HUES48 (cell line): ENCODE results near the gene CMTM8.

Experiments
- H3K27ac ChIP-seq: one replicate; pipeline ENCODE4 v1.7.0; 2013; ENCODE audit warnings: low read depth, low read length, inconsistent platforms
- H3K27me3 ChIP-seq: 2 replicates; pipeline ENCODE4 v1.6.1; 2013; ENCODE audit warnings: mild to moderate bottlenecking, low read length; ENCODE audit not compliant: control insufficient read depth, insufficient read depth
- H3K36me3 ChIP-seq: 2 replicates; pipeline ENCODE4 v1.6.1; 2013; ENCODE audit warnings: low read length; ENCODE audit not compliant: control insufficient read depth, insufficient read depth
- H3K4me1 ChIP-seq: 2 replicates; pipeline ENCODE4 v1.6.1; 2013; ENCODE audit warnings: mild to moderate bottlenecking, low read length; ENCODE audit not compliant: control insufficient read depth, insufficient read depth
- H3K4me3 ChIP-seq: 2 replicates; pipeline ENCODE4 v1.5.1; 2013; ENCODE audit warnings: mild to moderate bottlenecking, low read depth, low read length
- H3K9ac ChIP-seq: 2 replicates; pipeline ENCODE4 v1.6.1; 2013; ENCODE audit warnings: mild to moderate bottlenecking, low read depth, low read length, moderate library complexity
- H3K9me3 ChIP-seq: 2 replicates; pipeline ENCODE4 v1.6.1; 2013; ENCODE audit warnings: low read length; ENCODE audit not compliant: control insufficient read depth, insufficient read depth

The CMTM8 gene

GRCh38 chr3:32340039-32340438 is 101.6 kb downstream of the CMTM8 start:
- Histone ChIP-seq H3K27me3 (no peaks in the 10 kb centered on the region), H3K36me3 (no peaks in the 10 kb centered on the region), H3K4me1 (no peaks in the 10 kb centered on the region), H3K4me3 (no peak overlapping the region), H3K9ac (no peak overlapping the region), H3K27ac (no peak overlapping the region), H3K9me3 (no peaks in the 10 kb centered on the region)

- Histone ChIP-seq H3K9me3 (no peaks in the 10 kb centered on the region), H3K4me1 (no peaks in the 10 kb centered on the region), H3K27ac (no peak overlapping the region), H3K4me3 (no peak overlapping the region), H3K9ac (no peak overlapping the region), H3K36me3 (no peaks in the 10 kb centered on the region), H3K27me3 (no peaks in the 10 kb centered on the region)
Observed at GRCh38 chr3:32340611-32341365, 102.3 kb downstream of the CMTM8 start.

DNA sequence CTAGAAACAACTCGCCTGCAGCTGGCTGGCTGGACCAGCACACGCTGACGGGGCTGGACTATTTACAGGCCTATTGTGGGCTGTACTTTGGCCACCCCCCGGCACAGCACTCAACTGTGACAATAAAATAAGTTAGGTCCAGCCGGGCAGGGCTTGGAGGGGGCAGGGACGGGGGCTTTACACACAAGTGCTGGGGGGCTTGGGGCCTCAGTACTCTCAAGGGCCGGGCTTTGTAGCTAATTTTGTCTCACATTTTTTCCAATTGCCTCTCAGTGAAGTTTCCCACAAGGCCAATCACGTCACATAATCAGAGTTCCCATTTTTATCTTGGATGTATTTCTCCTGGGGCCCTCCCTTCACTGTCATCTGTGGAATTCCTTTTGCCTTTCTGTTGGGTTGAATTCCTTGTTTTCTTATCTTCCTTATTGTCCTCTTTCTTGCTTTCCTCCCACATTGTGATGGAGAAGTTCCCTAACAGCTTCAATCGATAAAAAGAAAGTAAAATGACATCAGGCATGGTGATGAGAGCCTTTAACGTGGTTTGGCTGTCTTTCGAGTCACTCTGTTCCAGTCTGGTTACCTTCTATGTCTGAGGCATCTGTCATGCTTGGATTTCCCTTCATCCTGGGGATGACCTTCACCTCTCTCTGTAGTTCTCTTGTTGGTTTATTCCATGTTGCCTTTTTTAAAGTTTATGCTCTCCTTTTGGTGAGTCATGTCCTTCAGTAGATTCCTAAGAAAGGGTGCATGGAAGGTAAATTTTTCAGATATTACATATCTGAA is 109.1 kb downstream of the CMTM8 start:
- Histone ChIP-seq H3K36me3 (no peaks in the 10 kb centered on the region), H3K4me3 (no peak overlapping the region), H3K27ac (no peak overlapping the region), H3K4me1 (peaks cover 27% of the 10 kb centered on the region), H3K27me3 (no peaks in the 10 kb centered on the region), H3K9ac (no peak overlapping the region), H3K9me3 (no peaks in the 10 kb centered on the region)

DNA sequence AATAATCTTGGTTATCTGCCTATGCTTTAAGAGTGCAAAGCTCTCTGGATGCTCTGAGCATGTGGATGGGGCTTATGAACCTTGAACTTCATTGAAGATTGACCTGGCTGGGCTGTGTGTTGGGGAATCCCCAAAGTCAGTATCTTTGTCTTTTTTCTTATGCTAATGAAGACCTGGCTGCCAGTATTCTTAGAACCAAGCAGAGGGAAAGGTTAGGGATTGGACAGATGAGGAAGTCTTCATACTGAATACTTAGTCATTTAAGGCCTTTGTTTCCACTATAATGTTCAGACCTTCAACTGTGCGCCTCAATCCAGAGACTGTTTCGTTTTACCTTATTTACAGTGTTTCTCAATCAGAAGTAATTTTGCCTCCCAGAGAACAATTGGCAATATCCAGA is 110.7 kb downstream of the CMTM8 start:
- H3K4me1 ChIP-seq, result peaks cover 27% of the 10 kb centered on the region
- no peaks in the 10 kb centered on the region for H3K27me3 ChIP-seq
- peak overlapping the region; percentile 70 for H3K27ac ChIP-seq

GRCh38 chr3:32352563-32352962 is 114.1 kb downstream of the CMTM8 start:
- H3K27me3 ChIP-seq, result no peaks in the 10 kb centered on the region
- H3K4me1 ChIP-seq, result peaks cover 23% of the 10 kb centered on the region
- H3K9me3 ChIP-seq, result no peaks in the 10 kb centered on the region
- no peak overlapping the region for H3K4me3 ChIP-seq
- no peak overlapping the region for H3K9ac ChIP-seq
- H3K36me3 ChIP-seq, result no peaks in the 10 kb centered on the region
- no peak overlapping the region for H3K27ac ChIP-seq

More for the DNA sequence above, 110.7 kb downstream of the CMTM8 start:
- no peaks in the 10 kb centered on the region for H3K9me3 ChIP-seq
- H3K36me3 ChIP-seq, result no peaks in the 10 kb centered on the region
- H3K4me3 ChIP-seq, result no peak overlapping the region
- H3K9ac ChIP-seq, result no peak overlapping the region

GRCh38 chr3:32353351-32353750 is 114.9 kb downstream of the CMTM8 start:
- no peaks in the 10 kb centered on the region for H3K9me3 ChIP-seq
- peaks cover 16% of the 10 kb centered on the region for H3K4me1 ChIP-seq
- no peak overlapping the region for H3K9ac ChIP-seq
- no peak overlapping the region for H3K27ac ChIP-seq
- no peaks in the 10 kb centered on the region for H3K27me3 ChIP-seq
- H3K4me3 ChIP-seq, result no peak overlapping the region
- H3K36me3 ChIP-seq, result no peaks in the 10 kb centered on the region

DNA sequence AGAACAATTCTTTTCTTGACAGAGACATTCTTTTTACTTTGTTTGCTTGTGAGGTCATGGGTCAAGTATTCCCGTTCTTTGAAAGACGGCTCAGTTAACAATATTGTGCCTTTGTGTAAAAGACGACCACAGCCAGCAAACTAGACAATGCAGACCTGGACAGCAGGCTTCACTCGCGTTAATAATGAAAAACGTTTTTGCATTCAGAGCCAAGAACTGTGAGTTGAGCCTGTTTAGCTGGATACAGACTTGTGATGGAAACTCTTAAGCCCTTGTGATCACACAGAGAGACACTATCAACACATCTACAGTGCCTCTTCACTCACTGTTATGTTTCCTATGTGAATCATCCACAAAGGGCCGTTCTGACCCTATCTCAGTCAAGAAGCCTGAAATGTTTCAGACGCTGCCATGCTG is 115.9 kb downstream of the CMTM8 start:
- no peak overlapping the region for H3K4me3 ChIP-seq
- peak overlapping the region; percentile 70 for H3K27ac ChIP-seq
- no peaks in the 10 kb centered on the region for H3K36me3 ChIP-seq
- no peak overlapping the region for H3K9ac ChIP-seq
- H3K9me3 ChIP-seq, result no peaks in the 10 kb centered on the region
- H3K4me1 ChIP-seq, result peaks cover 15% of the 10 kb centered on the region
- H3K27me3 ChIP-seq, result no peaks in the 10 kb centered on the region

- Histone ChIP-seq H3K4me1 (peaks cover 16% of the 10 kb centered on the region), H3K9ac (no peak overlapping the region), H3K9me3 (no peaks in the 10 kb centered on the region), H3K27me3 (no peaks in the 10 kb centered on the region), H3K36me3 (no peaks in the 10 kb centered on the region), H3K27ac (no peak overlapping the region), H3K4me3 (no peak overlapping the region)
Observed at GRCh38 chr3:32355751-32356291, 117.3 kb downstream of the CMTM8 start.

GRCh38 chr3:32359766-32360492 is 121.4 kb downstream of the CMTM8 start:
- H3K4me1 ChIP-seq, result peaks cover 16% of the 10 kb centered on the region
- H3K9ac ChIP-seq, result no peak overlapping the region
- peak overlapping the region; percentile 56 for H3K27ac ChIP-seq
- no peaks in the 10 kb centered on the region for H3K9me3 ChIP-seq
- no peak overlapping the region for H3K4me3 ChIP-seq
- no peaks in the 10 kb centered on the region for H3K36me3 ChIP-seq
- no peaks in the 10 kb centered on the region for H3K27me3 ChIP-seq

DNA sequence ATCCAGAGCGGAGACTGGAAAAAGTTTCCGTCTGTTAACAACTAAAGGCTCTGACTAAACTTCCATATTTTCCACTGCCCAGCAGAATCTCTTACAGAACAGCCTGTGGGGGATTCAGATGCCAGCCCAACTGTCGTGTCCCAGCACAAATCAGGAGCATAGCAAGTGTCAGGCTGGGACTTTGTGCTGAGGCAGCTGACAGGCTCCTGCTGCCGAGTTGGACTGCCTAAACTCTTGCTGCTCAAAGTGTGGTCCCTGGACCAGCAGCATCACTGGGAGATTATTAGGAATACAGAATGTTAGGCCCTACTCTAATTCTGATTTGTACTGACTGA is 122.0 kb downstream of the CMTM8 start:
- no peaks in the 10 kb centered on the region for H3K27me3 ChIP-seq
- H3K27ac ChIP-seq, result peak overlapping the region; percentile 56

More for the DNA sequence above, 122.0 kb downstream of the CMTM8 start:
- no peak overlapping the region for H3K9ac ChIP-seq
- H3K4me3 ChIP-seq, result no peak overlapping the region
- H3K36me3 ChIP-seq, result no peaks in the 10 kb centered on the region
- H3K4me1 ChIP-seq, result peaks cover 16% of the 10 kb centered on the region
- H3K9me3 ChIP-seq, result no peaks in the 10 kb centered on the region
